Activated CD4-positive, alpha-beta T cell treated with anti-CD3 and anti-CD28 coated beads for 1 hour (primary cell): ENCODE measurements around the gene DENND5B.

Experiments used
- DNase-seq: peaks from one replicate; pipeline ENCODE4 v3.0.0-alpha.2; 2020

DENND5B gene

DNA sequence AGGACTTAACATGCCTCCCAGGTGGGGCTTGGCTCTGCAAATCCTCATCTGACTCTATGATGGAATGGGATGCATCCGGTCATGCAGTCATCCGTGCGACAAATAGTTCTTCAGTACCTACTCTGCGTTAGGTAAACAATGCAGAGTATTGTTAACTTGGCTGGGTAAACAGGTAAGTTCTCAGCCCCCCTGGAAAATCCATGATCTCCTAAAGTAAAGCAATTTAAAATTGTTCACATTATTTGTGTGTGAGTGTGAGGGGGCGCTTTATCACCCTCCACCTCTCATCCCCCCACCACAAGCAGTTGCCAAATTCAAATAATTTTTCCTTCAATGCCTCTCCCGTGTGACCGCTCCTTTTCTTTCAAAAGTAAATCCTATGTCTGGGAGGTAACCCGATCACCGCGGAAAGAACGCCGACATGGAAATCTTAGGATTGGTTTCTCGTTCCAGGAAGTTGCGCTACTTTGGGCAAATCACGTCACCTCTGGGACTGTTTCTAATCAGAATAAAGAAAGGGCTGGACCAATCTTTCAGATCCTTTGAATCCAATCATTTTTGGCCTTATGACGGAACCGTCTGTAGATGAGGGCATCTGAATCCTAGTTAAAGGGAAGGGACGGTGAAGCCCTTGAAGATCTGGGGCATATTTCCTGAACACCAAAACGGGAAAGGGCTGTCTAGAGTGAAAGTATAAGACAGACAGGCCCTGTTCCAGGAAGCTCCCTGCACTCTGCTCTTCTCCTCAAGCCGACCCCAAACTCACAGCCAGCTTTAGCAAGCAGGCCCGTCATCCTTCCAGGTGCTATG, 221.0 kb downstream of the DENND5B start:
- DNase-seq = no peak

DNA sequence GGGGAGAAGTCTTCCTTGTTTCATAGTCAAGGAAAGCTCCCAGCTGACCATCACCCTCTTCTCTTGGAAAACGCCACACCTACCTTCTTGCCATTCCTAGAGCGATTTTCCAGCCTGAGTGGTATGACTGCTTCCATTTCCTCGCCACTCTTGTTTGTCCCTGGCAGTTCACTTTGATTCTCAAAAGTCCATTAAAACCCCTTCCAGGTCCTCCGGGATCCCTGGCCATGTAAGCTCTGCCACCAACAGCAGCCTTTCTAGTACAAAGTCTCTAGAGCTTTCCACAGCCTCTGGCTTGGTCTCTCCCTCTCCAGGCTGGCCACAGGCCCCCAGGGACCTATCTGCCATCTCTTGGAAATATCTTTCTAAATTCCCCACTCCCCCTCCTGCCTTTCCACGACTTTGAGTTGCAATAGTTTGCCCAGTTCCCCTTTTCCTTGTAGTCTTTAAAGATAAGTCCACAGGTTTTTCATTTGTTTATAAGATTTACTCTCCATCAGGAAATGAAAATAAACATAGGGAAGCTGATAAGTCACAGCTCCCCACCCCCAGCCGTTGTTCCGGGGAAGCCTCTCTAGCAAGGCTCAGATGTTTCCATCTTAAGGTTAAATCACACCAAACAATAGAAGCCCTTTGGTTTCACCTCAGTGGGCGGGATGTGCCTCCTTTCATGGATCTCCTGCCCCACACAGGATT, 222.1 kb downstream of the DENND5B start:
- no peak for DNase-seq

DNA sequence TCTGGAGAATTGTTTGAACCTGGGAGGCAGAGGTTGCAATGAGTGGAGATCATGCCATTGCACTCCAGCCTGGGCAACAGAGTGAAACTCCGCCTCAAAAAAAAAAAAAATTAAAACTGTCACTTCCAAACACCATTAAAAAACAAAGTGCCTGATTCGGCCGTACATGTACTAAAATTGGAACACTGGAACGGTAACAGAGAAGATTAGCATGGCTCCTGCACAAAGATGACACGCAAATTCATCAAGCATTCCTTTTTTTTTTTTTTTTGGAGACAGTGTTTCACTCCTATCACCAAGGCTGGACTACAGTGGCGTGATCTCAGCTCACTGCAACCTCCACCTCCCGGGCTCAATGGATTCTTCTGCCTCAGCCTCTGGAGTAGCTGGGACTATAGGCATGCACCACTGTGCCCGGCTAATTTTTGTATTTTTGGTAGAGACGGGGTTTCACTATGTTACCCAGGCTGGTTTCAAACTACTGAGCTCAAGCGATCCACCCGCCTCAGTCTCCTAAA, 224.8 kb downstream of the DENND5B start:
- DNase-seq = no peak

DNA sequence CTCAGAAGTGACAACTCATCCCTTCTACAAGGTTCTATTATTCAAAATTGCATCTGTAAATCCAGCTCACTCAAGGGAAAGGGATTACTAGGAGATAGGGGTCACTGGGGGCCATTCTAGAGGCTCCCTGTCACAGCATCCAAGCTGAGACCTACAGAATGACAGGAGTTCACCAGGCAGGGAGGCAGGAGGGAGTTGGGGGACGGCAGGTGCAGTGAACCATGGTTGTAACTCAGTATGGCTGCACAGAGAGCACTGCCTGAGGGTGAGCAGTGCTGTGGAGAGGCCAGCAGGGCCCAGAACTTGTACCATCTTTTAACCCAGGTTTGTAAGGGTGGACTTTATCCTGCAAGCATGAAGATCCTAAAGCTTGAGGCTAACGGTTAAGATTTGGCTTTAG, 227.1 kb downstream of the DENND5B start:
- no peak for DNase-seq

DNA sequence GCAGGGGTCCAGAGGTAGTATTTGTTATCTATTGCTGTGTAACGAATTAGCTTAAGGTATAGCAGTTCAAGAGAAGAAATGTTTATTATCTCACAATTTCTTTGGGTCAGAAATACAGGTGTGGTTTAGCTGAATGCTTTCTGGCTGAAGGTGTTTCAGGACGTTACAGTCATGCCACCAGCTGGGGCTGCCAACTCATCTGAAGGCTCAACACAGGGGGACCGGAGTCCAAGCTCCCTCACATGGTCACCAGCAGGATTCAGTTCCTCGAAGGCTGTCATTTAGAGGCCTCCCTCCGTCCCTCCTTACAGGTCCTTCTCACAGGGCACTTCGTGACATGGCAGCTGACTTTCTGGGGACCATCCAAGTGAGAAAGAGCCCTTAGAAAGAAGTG, 227.5 kb downstream of the DENND5B start:
- no peak for DNase-seq

DNA sequence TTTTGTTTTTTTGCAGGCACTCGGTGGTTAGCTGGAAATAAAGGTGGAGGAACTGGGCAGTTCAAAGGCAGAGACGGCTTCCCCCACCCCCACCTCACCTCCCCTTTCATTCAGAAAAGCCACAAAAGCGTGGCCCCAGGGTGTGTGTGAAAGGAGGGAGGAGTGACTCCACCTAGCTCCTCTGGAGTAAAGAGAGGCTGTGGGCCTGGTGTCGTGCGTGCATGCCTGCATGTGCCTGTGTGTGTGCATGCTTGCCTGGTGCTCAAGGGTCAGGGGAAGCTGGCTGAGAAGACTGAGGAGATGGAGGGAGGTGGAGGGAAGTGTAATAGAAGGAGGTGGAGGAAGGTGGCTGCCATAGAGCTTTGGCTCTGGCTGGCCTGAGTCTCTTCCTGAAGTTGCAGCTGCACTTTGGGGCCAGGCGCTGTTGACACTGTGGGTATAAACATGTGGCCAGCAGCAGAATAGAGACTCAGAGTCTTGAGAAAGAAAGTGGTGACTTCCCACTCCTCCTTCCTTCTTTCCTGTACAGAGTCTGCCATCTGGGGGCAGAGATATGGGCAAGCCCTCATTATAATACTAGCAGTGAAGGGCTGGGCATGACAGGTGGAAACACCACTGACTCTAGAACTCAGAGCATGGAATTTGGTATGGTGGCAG, 228.0 kb downstream of the DENND5B start:
- DNase-seq = no peak

DNA sequence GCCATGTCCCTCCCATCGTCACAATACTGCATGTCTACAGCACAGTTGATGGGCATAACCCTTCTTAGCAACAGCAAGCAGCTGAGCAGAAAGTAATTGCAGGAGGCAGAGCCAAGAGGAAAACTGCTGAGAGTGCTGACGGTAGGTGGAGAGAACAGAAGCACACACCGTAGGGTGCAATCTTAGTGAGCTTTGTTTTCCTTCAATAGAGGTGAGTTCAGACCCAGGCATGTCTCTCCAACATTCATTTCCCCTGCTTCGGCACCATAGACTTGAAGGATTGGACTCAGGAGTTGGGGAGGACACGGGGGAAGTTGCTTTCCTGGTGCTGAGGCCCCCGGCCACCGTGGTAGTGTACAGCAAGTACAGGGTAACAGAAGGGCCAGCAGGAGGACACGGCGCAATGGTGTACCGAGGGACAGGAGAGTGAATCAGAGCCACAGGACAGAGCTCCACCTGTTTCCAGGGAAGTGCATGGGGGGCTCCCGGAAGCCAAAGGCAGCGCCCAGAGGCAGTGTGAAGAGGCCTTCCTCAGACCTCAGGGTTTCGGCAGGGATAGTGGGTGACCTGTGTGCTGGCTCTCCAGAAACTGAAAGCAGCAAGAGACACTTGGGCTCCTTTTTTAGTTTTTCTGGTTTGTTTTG, 228.7 kb downstream of the DENND5B start:
- no peak for DNase-seq

DNA sequence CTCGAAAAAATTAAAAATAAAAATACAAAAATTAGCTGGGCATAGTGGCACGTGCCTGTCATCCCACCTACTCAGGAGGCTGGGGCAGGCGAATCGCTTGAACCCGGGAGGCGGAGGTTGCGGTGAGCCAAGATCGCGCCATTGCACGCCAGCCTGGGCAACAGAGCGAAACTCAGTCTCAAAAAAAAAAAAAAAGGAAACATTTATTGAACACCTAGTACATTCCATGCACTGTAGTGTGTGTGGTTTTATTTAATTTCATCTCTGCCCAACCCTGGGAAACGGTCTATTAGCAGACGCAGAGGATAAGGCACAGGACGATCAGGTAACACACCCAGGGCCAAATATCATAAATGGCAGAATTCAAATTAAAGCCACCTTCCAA, 229.2 kb downstream of the DENND5B start:
- no peak for DNase-seq

DNA sequence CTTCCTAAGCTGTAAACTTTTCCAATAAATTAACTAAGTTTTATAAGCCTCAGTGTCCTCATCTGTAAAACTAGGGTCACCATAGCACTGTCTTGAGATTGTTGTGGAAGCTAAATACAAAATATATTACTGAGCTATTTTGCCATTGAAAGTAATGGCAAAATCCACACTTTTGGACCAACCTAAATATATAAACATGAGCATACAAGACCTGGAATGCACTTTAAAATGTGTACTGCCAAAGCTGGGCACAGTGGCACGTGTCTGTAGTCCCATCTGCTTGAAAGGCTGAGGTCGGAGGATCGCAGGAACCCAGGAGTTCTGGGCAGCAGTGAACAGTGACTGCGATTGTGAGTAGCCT, 235.2 kb downstream of the DENND5B start:
- no peak for DNase-seq

DNA sequence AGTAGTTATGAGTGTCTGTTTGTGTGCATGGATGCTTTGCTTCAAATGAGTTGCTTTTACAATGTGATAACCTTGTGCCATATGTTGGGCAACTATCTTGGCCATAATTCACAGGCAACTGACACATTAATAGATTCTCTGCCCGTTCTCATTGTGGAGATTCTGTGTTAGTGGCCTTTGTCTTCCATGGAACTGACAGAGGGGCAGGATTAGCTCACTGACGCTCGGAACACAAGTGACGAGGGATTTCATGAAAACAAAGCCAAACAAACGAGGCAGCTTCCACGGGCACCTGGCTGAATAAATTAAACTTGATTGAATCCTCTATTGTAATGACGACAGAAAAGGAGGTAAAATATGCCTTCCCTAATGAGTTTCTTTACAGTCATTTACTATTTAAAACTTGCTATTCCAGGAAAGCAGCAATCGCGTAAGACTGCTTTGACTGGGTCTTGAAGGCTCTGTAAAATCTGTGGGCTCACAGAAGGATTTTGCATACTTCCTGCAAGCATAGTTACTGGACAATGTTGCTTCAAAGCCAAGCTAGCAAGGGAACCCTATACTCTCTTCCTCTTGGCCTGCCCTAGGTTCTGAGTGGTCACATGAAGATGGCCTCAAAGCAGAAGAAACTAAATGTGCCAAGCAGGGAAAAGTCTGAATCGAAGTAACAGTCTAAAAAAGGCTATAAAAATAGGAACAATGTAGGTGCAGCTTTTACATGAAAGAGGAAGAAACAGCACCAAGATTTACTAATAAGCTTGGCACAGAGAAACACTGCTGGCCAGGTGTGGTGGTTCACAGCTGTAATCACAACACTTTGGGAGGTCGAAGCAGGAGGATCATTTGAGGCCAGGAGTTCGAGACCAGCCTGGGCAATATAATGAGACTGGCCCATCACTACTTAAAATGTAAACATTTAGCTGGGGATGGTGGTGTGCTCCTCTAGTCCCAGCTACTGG, 236.9 kb downstream of the DENND5B start:
- no peak for DNase-seq

DNA sequence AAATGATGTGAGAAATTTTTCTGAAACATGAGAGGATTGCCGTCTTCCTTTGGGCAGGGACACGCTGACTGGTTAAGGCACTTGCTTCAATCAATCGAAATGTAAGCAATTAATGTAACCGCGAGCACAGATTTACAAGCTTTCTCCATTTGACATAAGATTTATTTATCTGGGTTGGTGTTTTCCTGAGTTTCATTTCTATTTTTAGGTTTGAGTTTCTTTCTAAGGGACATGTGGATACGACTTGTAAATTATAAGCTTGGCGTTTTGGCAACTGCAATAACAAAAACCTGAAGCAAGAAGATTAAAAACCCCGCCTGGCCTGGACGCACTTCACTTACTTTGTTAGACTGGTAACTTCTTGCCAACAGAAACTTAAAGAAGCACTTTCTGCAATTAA, 244.7 kb downstream of the DENND5B start:
- DNase-seq = no peak

DNA sequence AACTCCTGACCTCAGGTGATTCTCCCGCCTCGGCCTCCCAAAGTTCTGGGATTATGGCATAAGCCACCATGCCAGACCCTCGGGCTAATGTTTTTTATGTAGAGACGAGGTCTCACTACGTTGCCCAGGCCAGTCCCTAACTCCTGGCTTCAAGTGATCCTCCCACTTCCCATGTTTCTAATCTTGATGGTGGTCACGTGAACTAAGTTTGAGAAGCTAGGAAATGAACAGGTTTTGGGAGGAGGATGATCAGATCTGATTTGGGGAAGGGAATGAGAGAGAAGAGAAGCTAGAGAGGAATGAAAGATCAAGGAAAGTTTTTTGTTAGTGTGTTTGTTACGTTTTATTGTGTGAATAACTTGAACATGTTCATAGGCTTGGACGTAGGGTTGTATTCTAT, 247.8 kb downstream of the DENND5B start:
- DNase-seq = no peak

DNA sequence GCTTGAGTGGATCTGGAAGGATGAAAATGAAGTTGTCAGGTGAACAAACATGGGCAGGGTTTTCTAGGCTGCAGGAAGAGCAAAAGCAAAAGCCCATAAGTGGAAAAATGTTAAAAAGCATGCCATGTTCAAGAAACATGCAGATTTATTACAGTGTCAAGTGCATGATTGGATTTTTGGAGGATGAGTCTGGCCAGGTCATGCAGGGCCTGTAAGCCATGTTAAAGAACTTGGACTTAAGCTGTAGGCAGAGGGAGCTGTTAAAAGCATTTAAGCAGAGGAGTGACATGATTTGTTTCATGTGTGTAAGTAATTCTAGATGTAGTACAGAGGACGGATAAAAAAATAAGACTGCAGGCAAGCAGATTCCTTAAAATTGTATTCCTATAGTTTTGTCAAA, 248.7 kb downstream of the DENND5B start:
- no peak for DNase-seq

DNA sequence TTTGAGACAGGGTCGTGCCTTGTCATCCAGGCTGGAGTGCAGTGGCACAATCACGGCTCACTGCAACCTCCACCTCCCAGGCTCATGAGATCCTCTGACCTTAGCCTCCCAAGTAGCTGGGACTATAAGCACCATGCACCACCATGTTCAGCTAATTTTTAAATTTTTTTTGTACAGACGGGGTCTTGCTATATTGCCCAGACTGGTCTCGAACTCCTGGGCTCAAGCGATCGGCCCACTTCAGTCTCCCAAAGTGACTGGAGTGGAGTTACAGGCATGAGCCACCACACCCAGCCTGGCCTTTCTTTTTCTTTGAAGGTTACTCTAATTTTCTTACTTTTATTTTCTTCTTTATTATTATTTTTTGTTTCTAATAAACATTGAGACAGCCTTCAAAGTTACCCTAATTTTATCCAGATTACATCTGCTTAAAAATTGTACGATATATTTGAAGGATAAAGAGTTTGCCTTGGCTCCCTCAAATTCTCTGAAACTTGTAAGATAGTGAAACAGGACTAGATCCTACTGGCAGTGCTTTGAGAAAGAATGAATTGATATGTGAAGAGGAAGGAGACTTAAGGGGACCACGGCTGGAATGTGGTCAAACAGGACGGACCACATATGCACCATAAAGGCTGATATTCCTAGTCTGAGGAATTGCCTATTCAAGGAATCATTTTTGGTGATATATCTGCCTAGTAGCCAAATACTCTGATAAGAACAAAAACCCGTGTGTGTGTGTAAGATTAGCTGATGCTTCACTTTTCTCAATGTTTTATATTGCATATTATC, 250.9 kb downstream of the DENND5B start:
- DNase-seq = no peak

DNA sequence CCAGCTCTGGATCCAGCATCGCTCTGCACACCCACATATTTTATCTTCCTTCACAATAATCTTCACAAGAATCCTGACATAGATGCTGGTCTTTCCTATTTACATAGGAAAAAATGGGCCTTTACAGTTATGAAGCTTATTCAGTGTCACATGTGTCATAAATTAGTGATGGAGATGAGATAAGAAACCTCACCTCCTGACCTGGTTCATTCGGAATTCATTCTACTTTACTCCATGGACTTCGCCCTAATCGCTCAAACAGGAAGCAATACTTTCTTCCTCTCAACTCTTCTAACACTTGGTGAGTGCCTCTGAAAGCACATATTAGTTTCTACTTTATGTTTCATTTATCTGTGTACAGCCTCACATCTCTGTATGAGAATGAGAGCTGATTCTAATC, 253.0 kb downstream of the DENND5B start:
- no peak for DNase-seq
